ENCODE data around the gene PLXDC1.

Gene PLXDC1

GRCh38 chr17:39110435-39111136 is 40.9 kb downstream of the PLXDC1 start:
- no peak for TF ChIP-seq CTCF (IDR thresholded peaks at IDR 0.05; ENCODE audit: control insufficient read depth, insufficient read depth, low read depth, low read length, missing control alignments)
- H3K4me3 ChIP-seq (ENCODE audit: control insufficient read depth, low read depth, low read length): no peak overlapping the region
- no peak for DNase-seq (ENCODE audit: low read depth)

GRCh38 chr17:39108461-39109375 is 42.7 kb downstream of the PLXDC1 start:
- DNase-seq (ENCODE audit: low read depth): no peak
- H3K4me3 ChIP-seq (ENCODE audit: control insufficient read depth, low read depth, low read length): no peak overlapping the region
- TF ChIP-seq CTCF (IDR thresholded peaks at IDR 0.05; ENCODE audit: control insufficient read depth, insufficient read depth, low read depth, low read length, missing control alignments): no peak

- H3K4me3 ChIP-seq (ENCODE audit: control insufficient read depth, low read depth, low read length): no peak overlapping the region
- TF ChIP-seq CTCF (IDR thresholded peaks at IDR 0.05; ENCODE audit: control insufficient read depth, insufficient read depth, low read depth, low read length, missing control alignments): no peak
- DNase-seq (ENCODE audit: low read depth): no peak
Measured at GRCh38 chr17:39107973-39108372, 43.5 kb downstream of the PLXDC1 start.

GRCh38 chr17:39107155-39107554 is 44.3 kb downstream of the PLXDC1 start:
- DNase-seq (ENCODE audit: low read depth): no peak
- no peak for TF ChIP-seq CTCF (IDR thresholded peaks at IDR 0.05; ENCODE audit: control insufficient read depth, insufficient read depth, low read depth, low read length, missing control alignments)
- H3K4me3 ChIP-seq (ENCODE audit: control insufficient read depth, low read depth, low read length): no peak overlapping the region

GRCh38 chr17:39105705-39106104 is 45.7 kb downstream of the PLXDC1 start:
- no peak for DNase-seq (ENCODE audit: low read depth)
- H3K4me3 ChIP-seq (ENCODE audit: control insufficient read depth, low read depth, low read length): no peak overlapping the region
- no peak for TF ChIP-seq CTCF (IDR thresholded peaks at IDR 0.05; ENCODE audit: control insufficient read depth, insufficient read depth, low read depth, low read length, missing control alignments)

- no peak overlapping the region for H3K4me3 ChIP-seq (ENCODE audit: control insufficient read depth, low read depth, low read length)
- TF ChIP-seq CTCF (IDR thresholded peaks at IDR 0.05; ENCODE audit: control insufficient read depth, insufficient read depth, low read depth, low read length, missing control alignments): no peak
- DNase-seq (ENCODE audit: low read depth): no peak
Measured at GRCh38 chr17:39104657-39105056, 46.8 kb downstream of the PLXDC1 start.
